Activated CD8-positive, alpha-beta memory T cell treated with anti-CD3 and anti-CD28 coated beads, Interleukin-2, amount 50 U/mL, for 48 hours (primary cell): ENCODE measurements around the gene SEC22B.
"Not testable (repeated sequence)": the region's sequence is repeated elsewhere in the genome, so short reads cannot be mapped to it uniquely, and the experiment has no call there.

Experiments used
- DNase-seq: peaks from one replicate; pipeline ENCODE4 v3.0.0-alpha.2; 2020

SEC22B gene

DNA sequence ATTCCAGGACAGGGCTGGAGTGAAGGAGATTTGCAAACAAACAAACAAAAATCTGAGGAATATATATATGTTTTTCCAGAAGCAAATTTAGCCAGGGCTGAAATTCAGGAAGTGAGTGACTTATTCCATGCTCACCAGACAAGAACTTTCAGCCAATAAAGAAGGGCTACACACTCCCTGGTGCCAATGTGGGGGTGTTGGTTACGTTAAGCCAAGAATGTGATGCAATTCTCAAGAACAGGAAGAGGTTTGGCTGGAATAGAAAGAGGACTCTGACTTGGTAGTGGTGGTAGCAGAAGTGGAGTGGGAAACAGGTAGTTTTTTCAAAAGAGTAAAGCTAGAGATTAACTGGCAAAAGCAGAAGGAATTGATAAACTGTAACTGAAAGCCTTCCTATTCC is 31.7 kb downstream of the SEC22B start:
- not testable (repeated sequence) for DNase-seq

DNA sequence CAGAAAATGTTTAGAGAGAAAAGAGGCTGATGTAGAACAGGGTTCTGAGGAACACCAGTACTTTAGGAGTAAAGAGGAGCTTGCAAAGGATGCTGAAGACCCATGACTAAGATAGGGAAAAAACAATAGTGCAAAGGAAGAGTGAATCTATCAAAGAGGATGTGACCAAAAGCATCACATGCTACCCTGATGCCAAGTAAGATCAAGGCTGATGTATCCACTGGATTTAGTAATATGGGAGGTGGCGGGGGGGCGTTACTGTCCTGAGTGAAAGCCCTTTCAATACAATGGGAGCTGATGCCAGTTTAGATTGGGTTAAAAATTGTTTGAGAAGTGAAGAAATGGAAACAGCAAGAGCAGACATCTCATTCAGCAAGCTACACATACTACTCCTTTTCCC is 32.2 kb downstream of the SEC22B start:
- peak; percentile 53 for DNase-seq

DNA sequence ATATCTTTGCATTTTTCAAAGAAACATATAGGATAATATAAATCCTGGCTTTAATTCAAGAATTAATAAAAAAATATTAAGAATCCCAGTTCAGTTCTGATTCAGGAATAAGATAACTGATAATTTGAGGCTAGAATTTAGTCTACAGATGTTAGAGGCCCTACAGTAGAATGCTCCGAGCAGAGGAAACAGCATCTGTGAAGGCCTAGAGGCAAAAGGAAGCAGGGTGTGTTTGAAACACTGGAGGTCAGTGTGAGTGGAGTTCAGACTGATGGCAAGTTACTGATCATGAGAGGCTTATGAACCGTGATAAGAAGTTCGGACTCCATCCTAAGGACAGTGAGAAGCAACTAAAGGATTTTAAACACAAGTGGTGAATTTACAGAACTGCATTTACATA is 33.0 kb downstream of the SEC22B start:
- not testable (repeated sequence) for DNase-seq

DNA sequence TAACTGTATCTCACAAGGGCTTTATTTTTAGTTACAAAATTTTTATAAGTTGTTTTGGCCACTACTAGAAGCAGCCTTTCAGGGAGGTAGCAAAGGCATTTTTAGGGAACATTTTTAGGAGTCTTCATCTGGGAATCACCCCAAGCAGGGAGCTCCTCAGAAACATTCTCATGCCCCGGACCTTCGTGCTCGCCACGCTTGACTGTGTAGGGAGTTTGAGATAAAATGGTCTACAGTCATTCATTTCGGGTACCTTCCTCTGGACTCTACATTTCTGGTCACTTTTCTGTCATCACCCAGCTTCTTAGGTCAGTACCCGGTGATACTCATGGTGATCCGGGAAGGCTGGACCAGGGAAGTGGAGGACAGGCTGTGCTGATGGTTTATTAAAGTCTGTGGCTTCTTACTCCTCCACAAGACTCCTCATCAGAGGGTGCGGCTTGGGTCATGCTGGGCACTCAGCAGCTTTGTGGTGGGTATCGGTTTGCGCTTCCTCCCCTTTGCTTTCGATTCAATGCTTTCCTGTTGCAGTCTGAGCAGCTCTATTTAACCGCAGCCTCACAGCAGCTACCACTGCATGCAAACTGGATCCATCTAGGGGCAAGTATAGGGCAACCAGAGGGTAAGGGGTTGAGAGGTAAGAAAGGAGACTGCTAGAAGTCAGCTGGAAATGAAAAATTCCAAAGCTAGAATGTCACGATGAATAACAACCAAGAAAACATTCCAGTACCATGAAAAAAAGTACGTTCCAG is 33.6 kb downstream of the SEC22B start:
- DNase-seq, result peak; percentile 68

DNA sequence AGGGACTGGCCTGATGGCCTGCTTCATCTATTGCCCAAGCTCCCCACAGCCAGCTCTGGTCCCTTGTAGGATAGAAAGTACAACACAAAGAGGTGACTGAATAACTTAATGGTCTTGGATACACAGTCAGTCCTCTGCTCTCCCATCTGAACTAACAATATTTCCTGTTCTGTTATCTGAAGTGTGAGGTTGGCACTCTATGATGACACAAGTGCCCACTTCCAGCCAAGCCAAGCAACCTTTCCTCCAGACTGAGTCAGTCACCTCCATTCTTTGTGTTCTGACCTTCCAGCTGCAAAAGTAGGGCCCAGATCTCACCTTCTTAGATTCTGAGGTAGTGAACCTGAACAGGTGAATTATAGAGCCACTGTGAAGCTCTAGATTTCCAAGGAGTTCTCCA is 34.5 kb downstream of the SEC22B start:
- not testable (repeated sequence) for DNase-seq

DNA sequence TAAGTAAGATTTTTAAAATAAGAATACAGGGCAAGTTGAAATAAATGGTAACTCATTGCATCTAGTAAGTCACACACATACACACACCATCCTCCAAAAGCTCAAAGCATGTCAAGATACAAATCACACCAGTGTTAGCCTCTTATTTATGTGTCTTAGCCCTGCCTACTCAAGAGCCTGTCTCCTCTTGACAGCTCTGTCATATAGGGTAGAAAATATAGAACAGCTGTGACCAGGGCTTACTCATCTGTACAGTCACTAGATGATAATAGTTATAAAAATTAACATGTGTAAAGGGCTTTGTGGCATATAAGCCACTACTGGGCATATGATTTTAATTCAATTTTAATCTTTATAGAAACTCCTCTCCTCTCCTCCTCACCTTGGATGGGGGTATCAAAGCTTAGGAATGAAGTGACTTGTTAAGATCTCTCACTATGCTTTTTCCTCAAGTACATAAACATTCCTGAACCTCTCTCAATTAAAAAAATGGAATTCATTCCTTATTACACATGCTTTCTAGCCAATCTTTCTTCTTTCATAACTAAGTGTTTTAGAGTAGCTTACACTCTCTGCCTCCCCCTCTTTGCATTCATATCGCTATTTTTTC is 35.6 kb downstream of the SEC22B start:
- not testable (repeated sequence) for DNase-seq

DNA sequence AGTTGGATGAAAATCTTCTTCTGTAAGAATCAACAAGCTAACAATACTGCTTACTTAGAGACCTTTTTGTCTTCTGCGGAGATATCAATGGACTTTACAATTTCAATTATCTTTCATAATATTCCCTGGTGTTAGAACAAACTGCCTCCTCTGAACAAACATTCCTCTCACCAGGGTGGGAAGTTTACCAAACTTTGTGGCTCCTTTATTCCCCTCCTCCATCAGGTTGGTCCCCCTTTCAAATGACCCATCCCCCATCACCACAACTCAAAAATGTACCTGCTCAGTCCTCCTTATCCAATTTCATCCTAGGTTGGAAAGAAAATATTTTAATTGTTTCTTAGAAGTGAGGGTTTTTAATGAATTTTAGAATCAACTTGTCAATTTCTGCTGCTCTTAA is 40.2 kb downstream of the SEC22B start:
- DNase-seq, result not testable (repeated sequence)

DNA sequence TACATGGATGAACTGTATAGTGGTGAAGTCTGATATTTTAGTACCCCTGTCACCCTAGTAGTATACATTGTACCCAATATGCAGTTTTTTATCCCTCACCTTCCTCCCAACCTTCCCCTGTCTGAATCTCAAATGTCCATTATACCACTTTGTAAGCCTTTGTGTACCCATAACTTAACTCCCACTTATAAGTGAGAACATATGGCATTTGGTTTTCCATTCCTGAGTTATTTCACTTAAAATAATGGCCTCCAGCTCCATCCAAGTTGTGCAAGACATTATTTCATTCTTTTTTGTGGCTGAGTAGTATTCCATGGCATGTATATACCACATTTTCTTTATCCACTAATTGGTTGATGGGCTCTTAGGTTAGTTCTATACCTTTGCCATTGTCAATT is 42.4 kb downstream of the SEC22B start:
- not testable (repeated sequence) for DNase-seq

DNA sequence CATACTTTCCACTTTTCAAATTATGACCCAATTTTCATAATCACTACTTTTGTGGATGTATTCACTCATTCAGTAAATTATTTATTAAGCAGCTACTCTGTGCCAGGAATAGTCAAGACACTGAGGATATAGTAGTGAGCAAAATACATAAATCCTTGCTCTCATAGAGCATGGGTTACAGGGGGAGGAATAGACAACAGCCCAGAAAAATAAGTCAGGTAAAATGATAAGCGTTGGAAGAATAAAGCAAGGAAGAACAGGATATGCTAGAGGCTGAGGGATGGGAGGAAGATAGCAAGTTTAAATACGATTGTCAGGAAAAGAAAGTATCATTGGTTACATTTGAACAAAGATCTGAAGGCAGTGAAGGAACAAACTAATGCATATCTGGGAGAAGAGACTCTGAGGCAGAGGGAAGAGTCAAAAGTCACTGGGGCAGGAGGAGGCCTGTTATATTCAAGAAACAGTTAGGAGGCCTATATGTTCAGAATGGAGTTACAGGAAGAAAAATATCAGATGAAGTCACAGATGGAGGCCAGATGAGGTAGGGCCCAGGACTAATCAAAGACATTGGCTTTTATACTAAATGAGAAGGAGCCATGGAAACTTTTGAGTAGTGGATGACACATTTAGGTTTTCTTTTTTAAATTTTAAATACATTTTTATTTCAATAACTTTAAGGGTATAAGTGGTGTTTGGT is 42.9 kb downstream of the SEC22B start:
- no peak for DNase-seq

DNA sequence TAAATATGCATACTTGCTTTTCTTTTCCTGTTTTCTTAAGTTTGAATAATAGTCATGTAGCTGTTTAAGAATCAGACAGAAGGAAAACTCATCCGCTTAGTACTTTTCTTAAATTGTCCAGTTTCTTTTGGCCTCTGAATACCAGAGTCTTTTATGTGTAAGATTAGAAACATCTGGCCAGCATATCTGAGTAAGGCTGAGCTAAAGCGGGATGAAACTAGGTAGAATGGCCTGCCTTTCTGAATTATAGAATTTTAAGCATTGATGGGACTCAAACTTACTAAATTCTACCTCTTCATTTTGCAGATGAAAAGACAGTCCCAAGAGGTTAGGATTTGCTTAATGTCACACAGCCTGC is 43.9 kb downstream of the SEC22B start:
- not testable (repeated sequence) for DNase-seq

DNA sequence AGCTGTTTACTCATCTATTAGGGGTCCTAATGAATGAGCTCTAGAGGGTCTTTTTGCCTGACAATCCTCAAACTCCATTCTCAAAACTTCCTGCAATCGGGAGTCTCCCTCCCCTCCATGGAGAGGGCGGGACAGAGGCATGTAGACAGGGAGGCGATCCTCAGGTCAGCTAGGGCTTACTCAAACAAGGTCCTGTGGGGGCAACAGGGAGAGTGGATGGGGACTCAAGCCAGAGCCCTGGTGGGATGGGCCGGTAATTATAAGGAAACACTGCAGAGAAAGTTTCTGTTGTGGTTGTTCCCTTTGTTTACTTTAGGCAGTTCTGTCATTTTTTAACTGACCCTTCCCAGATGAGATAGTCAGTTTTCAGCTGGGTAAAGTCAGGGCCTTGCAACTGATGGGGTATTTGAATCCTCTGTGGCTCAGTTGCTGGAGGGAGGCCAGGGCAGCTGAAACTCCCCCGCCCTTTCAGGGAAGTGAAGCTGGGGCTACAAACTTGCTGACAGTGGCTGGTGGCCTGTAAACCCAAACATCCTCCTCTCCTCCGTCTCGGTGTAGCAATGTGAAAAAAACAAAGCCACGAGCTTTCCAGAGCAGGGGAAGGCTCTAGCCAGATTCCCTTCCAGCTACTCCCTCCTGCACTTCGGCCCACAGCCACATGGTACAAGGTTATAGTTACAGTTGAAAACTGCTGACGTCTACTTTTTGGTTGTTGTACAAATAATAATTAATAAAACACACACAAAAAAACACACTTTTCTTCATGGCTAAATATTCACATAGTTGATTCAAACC is 44.5 kb downstream of the SEC22B start:
- not testable (repeated sequence) for DNase-seq

DNA sequence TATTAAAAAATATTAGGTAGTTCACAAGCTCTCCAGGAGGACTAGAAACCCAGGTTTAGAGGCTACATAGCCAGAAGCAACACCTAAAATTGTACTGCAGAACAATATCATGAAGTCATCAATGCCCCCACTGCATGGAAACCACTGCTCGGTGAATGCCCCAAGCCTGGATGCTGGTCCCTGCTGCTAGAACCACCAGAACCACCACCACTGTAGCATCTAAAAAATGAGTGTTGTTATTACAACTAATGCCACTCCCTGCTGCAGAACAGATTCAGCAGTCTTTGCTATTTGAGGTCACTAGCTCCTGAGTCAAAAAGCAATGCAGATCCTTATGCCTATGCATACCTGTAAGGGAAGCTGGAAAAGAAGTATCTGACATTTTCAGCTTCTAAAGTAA is 48.4 kb downstream of the SEC22B start:
- DNase-seq, result not testable (repeated sequence)

DNA sequence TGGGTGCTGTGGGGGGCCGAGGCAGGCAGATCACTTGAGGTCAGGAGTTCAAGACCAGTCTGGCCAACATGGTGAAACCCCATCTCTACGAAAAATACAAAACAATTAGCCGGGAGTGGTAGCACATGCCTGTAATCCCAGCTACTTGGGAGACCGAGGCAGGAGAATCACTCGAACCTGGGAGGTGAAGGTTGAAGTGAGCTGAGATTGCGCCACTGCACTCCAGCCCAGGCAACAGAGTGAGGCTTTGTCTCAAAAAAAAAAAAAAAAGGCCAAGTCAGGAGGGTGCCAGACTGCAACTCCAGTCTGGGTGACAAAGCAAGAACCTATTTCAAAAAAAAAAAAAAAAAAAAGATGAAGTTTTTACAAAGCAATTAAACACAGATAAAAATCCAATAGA is 50.1 kb downstream of the SEC22B start:
- DNase-seq, result not testable (repeated sequence)

DNA sequence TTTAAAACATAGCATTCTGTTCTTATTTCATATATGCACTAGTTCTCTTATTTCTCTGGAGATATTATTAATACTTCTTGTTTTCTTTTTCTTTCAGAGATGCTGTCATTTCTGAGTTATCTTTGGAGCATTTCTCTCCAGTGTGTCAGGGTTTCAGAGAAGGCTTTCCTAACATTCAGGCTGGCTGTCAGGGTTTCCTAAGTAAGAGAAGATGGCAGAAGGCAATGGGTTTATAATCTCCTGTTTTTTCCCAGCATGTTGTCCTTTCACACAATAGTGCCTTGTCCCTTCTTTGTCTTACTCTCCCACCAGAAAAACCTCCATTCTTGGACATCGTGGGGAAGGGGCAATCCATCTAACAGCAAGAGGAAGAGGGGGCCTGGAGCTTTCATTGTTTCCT is 51.7 kb downstream of the SEC22B start:
- not testable (repeated sequence) for DNase-seq

DNA sequence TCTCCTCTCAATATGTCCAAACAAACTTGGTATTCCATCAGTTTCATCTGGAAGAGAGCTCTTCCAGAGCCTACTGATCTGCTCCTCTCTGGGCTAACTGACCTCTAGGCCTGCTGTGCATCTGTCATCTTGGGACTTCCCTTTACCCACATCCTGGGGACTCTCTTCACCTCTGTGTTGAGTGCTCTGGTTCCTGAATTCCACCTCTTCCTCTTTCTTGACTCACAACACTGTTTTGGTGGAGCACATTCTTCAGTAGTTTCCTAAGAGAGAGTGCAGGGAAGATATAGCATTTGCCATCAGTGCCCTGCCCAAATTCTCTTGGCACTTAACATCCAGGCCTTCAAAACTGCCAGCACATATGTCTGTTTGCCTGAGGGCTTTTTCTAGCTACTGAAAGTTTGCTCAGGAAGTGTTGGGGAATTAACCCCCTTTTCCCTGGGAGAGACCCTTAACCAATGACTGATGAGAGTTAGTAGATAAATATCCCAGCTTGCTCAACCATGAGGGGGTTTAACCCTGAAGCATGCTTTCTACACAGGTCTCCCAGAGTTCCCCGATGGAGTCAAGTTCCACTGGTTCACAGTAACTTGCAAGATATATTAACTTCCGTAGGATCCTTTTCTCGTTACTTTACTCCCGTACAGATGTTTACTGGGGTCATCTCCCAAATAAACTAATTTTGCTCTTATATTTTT is 52.4 kb downstream of the SEC22B start:
- DNase-seq, result not testable (repeated sequence)

DNA sequence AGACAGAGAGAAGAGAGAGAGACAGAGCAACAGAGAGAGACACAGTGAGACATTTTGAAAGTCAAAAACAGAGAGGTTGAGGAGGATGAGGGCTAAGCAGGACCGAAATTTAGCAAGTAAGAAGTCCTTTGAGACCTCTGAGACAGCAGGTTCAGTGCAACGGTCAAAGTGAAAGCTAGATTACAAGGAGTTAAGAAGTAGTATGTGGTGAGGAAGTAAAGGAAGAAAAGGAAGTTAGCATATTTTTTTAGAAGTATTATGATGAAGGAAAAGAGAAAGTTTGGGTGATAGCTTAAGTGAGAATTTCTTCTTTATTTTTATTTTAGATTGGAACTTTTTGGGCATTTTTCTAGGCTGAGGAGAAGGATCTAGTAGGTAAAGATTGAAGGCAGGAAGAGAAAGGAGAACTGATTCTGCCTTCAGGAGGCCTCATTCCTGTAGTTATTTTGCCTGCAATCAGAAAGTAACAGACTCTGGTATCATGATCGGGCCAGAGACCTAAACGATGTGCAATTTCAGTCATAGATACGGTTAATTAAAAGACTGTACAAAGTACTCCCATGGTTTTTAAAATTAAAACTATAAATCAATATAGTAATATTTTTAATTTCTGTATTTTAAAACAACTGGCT is 53.9 kb downstream of the SEC22B start:
- not testable (repeated sequence) for DNase-seq

DNA sequence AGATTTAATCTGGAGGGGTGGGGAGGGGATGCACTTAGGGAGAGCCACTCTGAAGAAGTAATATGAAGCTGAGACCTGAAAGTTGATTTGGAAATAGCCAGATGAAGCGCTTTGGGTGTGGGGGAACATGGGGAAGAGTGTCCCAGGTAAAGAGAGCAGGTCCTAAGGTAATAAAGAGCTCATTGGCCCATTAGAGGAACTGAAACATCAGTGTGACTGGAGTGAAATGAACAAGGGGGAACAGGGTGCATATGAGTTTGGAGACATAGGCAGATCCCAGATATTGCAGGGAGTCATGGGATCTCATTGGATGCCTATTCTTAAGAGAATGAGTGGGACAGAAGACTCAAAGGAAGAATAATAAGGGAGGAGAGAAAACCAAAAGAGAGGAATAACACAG is 54.5 kb downstream of the SEC22B start:
- DNase-seq, result not testable (repeated sequence)

DNA sequence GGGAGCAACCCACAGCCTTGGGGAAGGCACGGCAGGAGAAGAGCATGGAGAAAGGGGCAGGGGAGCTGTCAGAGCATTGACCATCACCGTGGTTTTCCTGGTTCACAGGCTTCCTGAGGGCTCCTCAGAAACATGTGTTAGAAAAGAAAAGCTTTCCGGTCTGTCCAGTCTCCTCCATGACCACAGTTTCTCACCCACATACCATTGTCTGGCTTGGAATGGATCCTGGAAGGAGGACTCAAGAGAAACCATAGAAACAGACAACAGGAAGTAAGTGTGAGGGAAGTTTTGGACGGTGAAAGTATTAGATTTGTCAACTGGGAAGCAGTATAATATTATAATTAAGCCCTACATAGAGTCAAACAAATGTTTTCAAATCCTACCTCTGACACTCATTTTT is 55.8 kb downstream of the SEC22B start:
- not testable (repeated sequence) for DNase-seq

DNA sequence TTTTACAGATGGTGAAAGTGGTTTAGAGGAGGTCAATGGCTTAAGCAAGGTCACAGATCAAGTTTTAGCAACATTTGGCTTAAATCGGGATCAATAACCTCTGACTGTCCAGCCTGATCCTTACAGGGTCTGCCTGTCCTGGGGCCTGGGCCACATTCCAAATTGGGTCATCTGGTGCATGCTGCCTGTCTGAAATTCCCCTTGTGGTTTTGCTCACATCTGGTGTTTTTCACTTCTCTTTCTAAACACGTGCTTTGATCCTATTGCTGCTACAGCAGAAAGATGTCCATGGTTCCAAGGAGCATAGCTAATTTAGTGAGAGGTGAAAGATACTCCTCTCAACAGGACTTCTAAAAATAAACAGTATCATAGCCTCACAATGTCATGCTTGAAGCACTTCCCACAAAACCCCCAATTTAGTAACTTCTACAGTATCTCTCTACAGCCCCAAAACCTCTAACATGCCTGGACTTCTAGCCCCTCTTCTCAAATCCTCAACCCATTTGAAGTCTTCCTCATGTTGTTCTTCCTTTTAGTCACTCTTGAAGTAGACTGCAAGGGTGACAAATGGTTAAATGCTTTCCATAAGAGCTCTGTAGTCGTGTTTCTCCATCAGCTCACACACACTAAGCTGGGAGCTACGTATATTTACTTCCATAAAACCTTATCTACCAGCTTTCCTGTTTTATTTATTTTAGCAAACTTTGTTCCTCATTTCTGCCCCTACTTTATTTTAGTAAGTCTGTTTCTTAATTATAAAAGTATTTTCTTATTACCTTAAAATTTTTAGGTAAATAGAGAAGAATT is 58.7 kb downstream of the SEC22B start:
- DNase-seq, result not testable (repeated sequence)

DNA sequence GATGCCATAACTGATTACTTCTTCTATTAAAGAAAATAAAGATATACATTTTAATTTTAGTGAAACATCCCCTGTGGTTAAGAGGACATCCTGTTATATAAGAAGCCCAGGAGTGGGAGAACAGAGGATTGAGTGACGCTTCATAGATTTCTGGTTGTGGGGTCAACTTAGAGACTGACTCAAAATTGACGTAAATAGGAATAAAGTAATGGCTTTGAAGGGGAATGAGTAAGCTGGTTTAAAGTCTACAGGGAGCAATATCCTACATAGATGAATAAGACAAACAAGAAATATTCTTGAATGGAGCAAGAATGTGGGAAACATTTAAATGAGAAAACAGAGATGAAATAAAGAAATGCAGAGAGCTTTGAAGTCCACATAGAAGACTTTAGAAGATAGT is 60.2 kb downstream of the SEC22B start:
- not testable (repeated sequence) for DNase-seq

DNA sequence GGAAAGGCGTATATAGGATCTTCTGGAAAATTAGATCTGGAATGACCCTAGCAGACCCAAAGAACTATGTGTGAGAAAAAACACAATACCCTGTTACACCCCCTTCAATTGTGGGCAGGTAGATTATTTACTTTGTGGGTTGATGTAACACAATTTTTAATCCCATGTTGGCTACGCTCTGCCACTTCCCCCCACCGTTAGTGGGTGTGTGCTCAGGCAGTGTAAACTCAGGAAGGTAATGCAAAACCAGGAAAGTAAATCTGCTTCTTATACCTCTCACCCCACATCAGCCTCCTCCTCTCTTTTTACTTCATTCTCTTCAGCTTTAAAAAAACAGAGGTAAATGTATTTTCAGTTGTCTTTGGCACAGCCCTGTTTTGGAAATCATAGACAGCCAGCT is 63.2 kb downstream of the SEC22B start:
- DNase-seq, result not testable (repeated sequence)
